IMR-90 (cell line): Measurements from ENCODE around the gene PIP5K1C. TPM values are rescaled to one million over a fixed set of nuclear protein-coding genes. Genes with fewer than 3 reads are reported as not detected.

Experiments
- ATAC-seq: fragments of 200-7000 bp; cut with Tn5 transposase; 2 replicates; pipeline ENCODE4 v1.9.1; 2020; ENCODE audit warnings: low read depth, mild to moderate bottlenecking, moderate library complexity
- BruUV-seq: library from RNA; stranded (reverse); fragments of 400-500 nt; replicated peaks from 2 replicates; lab custom pipeline; 2021; lab: Mats Ljungman, UMichigan
- CTCF ChIA-PET: fragments of 300-600 bp; formaldehyde crosslinking; extraction: SDS; loops from one replicate; lab custom pipeline; 2021; ENCODE audit warnings: antibody characterized with exemption; lab: Yijun Ruan, JAX
- POLR2A ChIA-PET: fragments of 300-600 bp; sonication (Branson Sonifier 250); formaldehyde crosslinking; loops from one replicate; lab custom pipeline; 2022; ENCODE audit warnings: antibody characterized with exemption; ENCODE audit not compliant: unreplicated experiment; lab: Charles Lee
- DNase-seq: peaks from one replicate; pipeline ENCODE4 v3.0.0; 2013
- H2AFZ ChIP-seq: replicated peaks from 2 replicates; pipeline ENCODE3; 2013; ENCODE audit warnings: low read length, mild to moderate bottlenecking; ENCODE audit not compliant: poor library complexity
- H2AK5ac ChIP-seq: 2 replicates; pipeline ENCODE4 v1.6.1; 2013; ENCODE audit warnings: low read depth, low read length, inconsistent platforms
- H2AK9ac ChIP-seq: replicated peaks from 2 replicates; pipeline ENCODE3; 2013; ENCODE audit warnings: mild to moderate bottlenecking, low read depth, low read length, moderate library complexity; ENCODE audit not compliant: poor library complexity
- H2BK120ac ChIP-seq: 2 replicates; pipeline ENCODE4 v1.6.1; 2013; ENCODE audit warnings: low read depth, low read length, inconsistent platforms
- H2BK15ac ChIP-seq: 3 replicates; pipeline ENCODE4 v1.6.1; 2013; ENCODE audit warnings: low read depth, low read length, inconsistent platforms
- H2BK20ac ChIP-seq: 2 replicates; pipeline ENCODE4 v1.6.1; 2013; ENCODE audit warnings: low read depth, mild to moderate bottlenecking, inconsistent platforms, low read length, moderate library complexity
- H2BK5ac ChIP-seq: 2 replicates; pipeline ENCODE4 v1.6.1; 2013; ENCODE audit warnings: mild to moderate bottlenecking, low read depth, low read length, inconsistent platforms; ENCODE audit not compliant: poor library complexity, severe bottlenecking
- H3K14ac ChIP-seq: replicated peaks from 2 replicates; pipeline ENCODE4 v1.6.1; 2013; ENCODE audit warnings: low read depth, low read length, inconsistent platforms
- H3K18ac ChIP-seq: 2 replicates; pipeline ENCODE4 v1.6.1; 2013; ENCODE audit warnings: low read depth, low read length, control low read depth
- H3K23ac ChIP-seq: 2 replicates; pipeline ENCODE4 v1.6.1; 2013; ENCODE audit warnings: low read depth, low read length, inconsistent platforms
- H3K27ac ChIP-seq: 2 replicates; pipeline ENCODE4 v1.5.1; 2013; ENCODE audit warnings: mild to moderate bottlenecking, control low read depth, low read length; ENCODE audit not compliant: insufficient read depth
- H3K27me3 ChIP-seq: 2 replicates; pipeline ENCODE4 v1.6.1; 2013; ENCODE audit warnings: low read length; ENCODE audit not compliant: control insufficient read depth, insufficient read depth
- H3K36me3 ChIP-seq: 2 replicates; pipeline ENCODE4 v1.6.1; 2013; ENCODE audit warnings: low read length, mixed read lengths; ENCODE audit not compliant: control insufficient read depth, insufficient read depth
- H3K4ac ChIP-seq: 2 replicates; pipeline ENCODE4 v1.6.1; 2013; ENCODE audit warnings: low read depth, low read length, inconsistent platforms
- H3K4me1 ChIP-seq: 2 replicates; pipeline ENCODE4 v1.6.1; 2013; ENCODE audit warnings: low read length, mixed read lengths; ENCODE audit not compliant: control insufficient read depth, insufficient read depth
- H3K4me2 ChIP-seq: 2 replicates; pipeline ENCODE4 v1.6.1; 2013; ENCODE audit warnings: low read depth, mild to moderate bottlenecking, control low read depth, low read length, moderate library complexity
- H3K4me3 ChIP-seq: 2 replicates; pipeline ENCODE4 v1.5.1; 2013; ENCODE audit warnings: low read depth, mild to moderate bottlenecking, control low read depth, low read length, moderate library complexity; ENCODE audit not compliant: insufficient read depth
- H3K56ac ChIP-seq: 2 replicates; pipeline ENCODE4 v1.6.1; 2013; ENCODE audit warnings: low read length, inconsistent platforms; ENCODE audit not compliant: insufficient read depth; ENCODE audit errors: extremely low read depth
- H3K79me1 ChIP-seq, 2 experiments: 2 replicates each; pipeline ENCODE4 v1.6.1; 2013; ENCODE audit warnings: low read length in 2 of 2, inconsistent platforms in 1 of 2, low read depth in 1 of 2
- H3K9ac ChIP-seq: 2 replicates; pipeline ENCODE4 v1.6.1; 2013; ENCODE audit warnings: low read depth, low read length, control low read depth
- H3K9me1 ChIP-seq: 2 replicates; pipeline ENCODE4 v1.6.1; 2013; ENCODE audit warnings: low read length, inconsistent platforms; ENCODE audit not compliant: insufficient read depth
- H3K9me3 ChIP-seq: 2 replicates; pipeline ENCODE4 v1.6.1; 2013; ENCODE audit warnings: low read length; ENCODE audit not compliant: control insufficient read depth, insufficient read depth
- H4K20me1 ChIP-seq: 2 replicates; pipeline ENCODE4 v1.6.1; 2013; ENCODE audit warnings: low read length, inconsistent platforms; ENCODE audit not compliant: insufficient read depth
- H4K5ac ChIP-seq: 2 replicates; pipeline ENCODE4 v1.6.1; 2013; ENCODE audit warnings: mild to moderate bottlenecking, low read depth, low read length, control low read depth
- H4K8ac ChIP-seq, 2 experiments: 2 replicates each; pipeline ENCODE4 v1.6.1; 2013; ENCODE audit warnings: low read depth in 2 of 2, low read length in 2 of 2, control low read depth in 1 of 2, inconsistent platforms in 1 of 2
- H4K91ac ChIP-seq: 2 replicates; pipeline ENCODE4 v1.6.1; 2013; ENCODE audit warnings: low read depth, low read length, inconsistent platforms; ENCODE audit not compliant: insufficient read depth
- CTCF ChIP-seq: conservative IDR thresholded peaks from 2 replicates; pipeline ENCODE4 v1.5.1; 2012; ENCODE audit warnings: mild to moderate bottlenecking, low read depth, low read length, improper control_type of control experiment
- MXI1 ChIP-seq: IDR thresholded peaks from 2 replicates; pipeline ENCODE4 v1.6.1; 2012; ENCODE audit warnings: low read depth, mild to moderate bottlenecking, low read length, moderate library complexity, borderline replicate concordance
- NFE2L2 ChIP-seq: fragments of 150-350 bp; IDR thresholded peaks from 2 replicates; pipeline ENCODE4 v1.6.1; 2016; ENCODE audit warnings: low read depth, mild to moderate bottlenecking, low read length
- POLR2A ChIP-seq: IDR thresholded peaks from 2 replicates; pipeline ENCODE4 v1.6.1; 2012; ENCODE audit warnings: mild to moderate bottlenecking, low read depth, low read length
- RAD21 ChIP-seq: IDR thresholded peaks from 2 replicates; pipeline ENCODE4 v1.6.1; 2012; ENCODE audit warnings: low read length, improper control_type of control experiment
- WGBS, 2 experiments: methylation state at CpG; one replicate each; pipeline versions ENCODE4 v1.1.5 to v1.1.7; 2013; ENCODE audit warnings: missing lambda C conversion rate in 2 of 2; ENCODE audit not compliant: insufficient read length in 1 of 2; ENCODE audit errors: extremely low coverage in 2 of 2; 5-methylcytosine and 5-hydroxymethylcytosine counted together
- dilution Hi-C: fragments of 300-500 bp; cut with HindIII; formaldehyde crosslinking; loops from one replicate; pipeline ENCODE4 v1.14.3; 2018; ENCODE audit warnings: low sequenced_read_pairs; ENCODE audit not compliant: unreplicated experiment
- in situ Hi-C: fragments of 300-500 bp; cut with MboI; formaldehyde crosslinking; loops from 3 replicates; pipeline ENCODE4 v1.14.3; 2019; ENCODE audit warnings: low sequenced_read_pairs, inconsistent platforms, mixed read lengths
- intact Hi-C: fragments of 100-400 bp; cut with micrococcal nuclease; formaldehyde crosslinking; loops from 2 replicates; pipeline ENCODE4 v1.10.0; 2022
- polyA plus RNA-seq, 3 experiments: library from polyadenylated mRNA; depleted of rRNA; stranded (reverse); fragments of >200 nt; gene quantifications; 2 replicates each; pipeline ENCODE4 v1.2.3, GENCODE V29; 2012; ENCODE audit warnings: low replicate concordance in 1 of 3
- total RNA-seq: library from RNA; depleted of rRNA; stranded (reverse); fragments of >200 nt; gene quantifications from 2 replicates; pipeline ENCODE4 v1.2.3, GENCODE V29; 2012

Gene PIP5K1C
- total and polyA plus RNA-seq, 2 of the 4 experiments (the other 2 are of a cell fraction): 13.6 to 23.3 TPM

GRCh38 chr19:3732108-3732507, 31.8 kb upstream of the PIP5K1C start:
- no peak overlapping the region for H2BK5ac ChIP-seq
- no peak overlapping the region for H3K56ac ChIP-seq
- no peaks in the 10 kb centered on the region for H3K4me1 ChIP-seq
- no peak overlapping the region for H3K27ac ChIP-seq
- H4K5ac ChIP-seq: no peak overlapping the region
- no peak overlapping the region for H3K18ac ChIP-seq
- TF ChIP-seq RAD21 (no peak), POLR2A (no peak), CTCF (no peak), NFE2L2 (no peak), MXI1 (no peak)
- H2BK120ac ChIP-seq: no peak overlapping the region
- H2BK20ac ChIP-seq: no peak overlapping the region
- H3K9me1 ChIP-seq: peaks cover under 1% of the 10 kb centered on the region; the same call in 1 of the 2 replicates
- H2BK15ac ChIP-seq: no peak overlapping the region
- H3K79me1 ChIP-seq: no peaks in the 10 kb centered on the region
- H2AK9ac ChIP-seq: no peak overlapping the region
- no peak for DNase-seq
- CTCF ChIA-PET: interaction anchor here (0.6 kb wide), 1 partner anchor 29 kb away, joined by 4 read pairs; no protein-coding TSS in a partner anchor
- BruUV-seq: no TSS peak
- no peak overlapping the region for H3K4ac ChIP-seq
- dilution Hi-C loops: no loop called here
- no peak overlapping the region for H2AFZ ChIP-seq
- intact Hi-C loops: no loop called here
- no peaks in the 10 kb centered on the region for H4K20me1 ChIP-seq
- no peak overlapping the region for H3K23ac ChIP-seq
- no peak overlapping the region for H4K91ac ChIP-seq
- H3K4me2 ChIP-seq: no peak overlapping the region
- H3K36me3 ChIP-seq: no peaks in the 10 kb centered on the region
- H3K14ac ChIP-seq: no peak overlapping the region
- H3K27me3 ChIP-seq: peaks cover 10% of the 10 kb centered on the region
- no peak overlapping the region for H2AK5ac ChIP-seq
- H3K4me3 ChIP-seq: no peak overlapping the region
- no peak for ATAC-seq
- POLR2A ChIA-PET: no interaction called here
- in situ Hi-C loops: no loop called here
- no peaks in the 10 kb centered on the region; the same call in 1 of the 2 replicates for H3K9me3 ChIP-seq
- WGBS, 2 experiments: 67% methylated on average over 1 of the region's 1 CpG; no CpG with 5 or more reads in 1 of the 2 experiments
- no peak overlapping the region for H4K8ac ChIP-seq
- H3K9ac ChIP-seq: no peak overlapping the region
